HEK293 (cell line): ENCODE measurements around the gene ABCC3.
A peak's percentile ranks its signal among the peaks of the same experiment; 100 is the strongest.

Experiments
- BCL11A ChIP-seq: fragments of 450-650 bp; formaldehyde crosslinking; IDR thresholded peaks from 2 replicates; pipeline ENCODE4 v1.5.1; 2016; ENCODE audit warnings: low read depth, missing biosample characterization, missing genetic modification characterization
- PRDM4 ChIP-seq: fragments of 450-650 bp; formaldehyde crosslinking; IDR thresholded peaks from 2 replicates; pipeline ENCODE4 v1.5.1; 2017; ENCODE audit warnings: missing biosample characterization, missing genetic modification characterization
- ZEB2 ChIP-seq: fragments of 450-650 bp; formaldehyde crosslinking; IDR thresholded peaks from 2 replicates; pipeline ENCODE4 v1.5.1; 2016; ENCODE audit warnings: missing biosample characterization, missing genetic modification characterization
- ZFP3 ChIP-seq: fragments of 450-650 bp; formaldehyde crosslinking; IDR thresholded peaks from 2 replicates; pipeline ENCODE4 v1.5.1; 2016; ENCODE audit warnings: low read depth, missing biosample characterization, missing genetic modification characterization
- ZNF121 ChIP-seq: fragments of 450-650 bp; formaldehyde crosslinking; IDR thresholded peaks from 2 replicates; pipeline ENCODE4 v1.5.1; 2016; ENCODE audit warnings: missing biosample characterization, missing genetic modification characterization
- ZNF157 ChIP-seq: fragments of 450-650 bp; formaldehyde crosslinking; IDR thresholded peaks from 2 replicates; pipeline ENCODE4 v1.5.1; 2016; ENCODE audit warnings: missing biosample characterization, missing genetic modification characterization
- ZNF26 ChIP-seq: fragments of 450-650 bp; formaldehyde crosslinking; IDR thresholded peaks from 2 replicates; pipeline ENCODE4 v1.5.1; 2016; ENCODE audit warnings: missing biosample characterization, missing genetic modification characterization
- ZNF280D ChIP-seq: fragments of 450-650 bp; formaldehyde crosslinking; IDR thresholded peaks from 2 replicates; pipeline ENCODE4 v1.5.1; 2016; ENCODE audit warnings: missing biosample characterization, missing genetic modification characterization
- ZNF335 ChIP-seq: fragments of 450-650 bp; formaldehyde crosslinking; conservative IDR thresholded peaks from 2 replicates; pipeline ENCODE4 v1.5.1; 2016; ENCODE audit warnings: missing biosample characterization, missing genetic modification characterization
- ZNF398 ChIP-seq: fragments of 450-650 bp; formaldehyde crosslinking; IDR thresholded peaks from 2 replicates; pipeline ENCODE4 v1.5.1; 2017; ENCODE audit warnings: missing biosample characterization, missing genetic modification characterization
- ZNF404 ChIP-seq: fragments of 450-650 bp; formaldehyde crosslinking; IDR thresholded peaks from 2 replicates; pipeline ENCODE4 v1.5.1; 2017; ENCODE audit warnings: missing biosample characterization, missing genetic modification characterization
- ZNF558 ChIP-seq: fragments of 450-650 bp; formaldehyde crosslinking; IDR thresholded peaks from 2 replicates; pipeline ENCODE4 v1.5.1; 2016; ENCODE audit warnings: missing biosample characterization, missing genetic modification characterization
- ZNF629 ChIP-seq: fragments of 450-650 bp; formaldehyde crosslinking; IDR thresholded peaks from 2 replicates; pipeline ENCODE4 v1.5.1; 2017; ENCODE audit warnings: missing biosample characterization, missing genetic modification characterization
- ZNF660 ChIP-seq: fragments of 450-650 bp; IDR thresholded peaks from 2 replicates; pipeline ENCODE4 v1.5.1; 2018; ENCODE audit warnings: missing biosample characterization, mild to moderate bottlenecking, missing genetic modification characterization
- ZNF830 ChIP-seq: fragments of 450-650 bp; IDR thresholded peaks from 2 replicates; pipeline ENCODE4 v1.5.0; 2018; ENCODE audit warnings: missing biosample characterization, missing genetic modification characterization, low read depth, mild to moderate bottlenecking, moderate library complexity
- TF ChIP-seq, protein P1 (sequence below): fragments of 450-650 bp; formaldehyde crosslinking; IDR thresholded peaks from 2 replicates; pipeline ENCODE4 v1.5.1; 2016; ENCODE audit warnings: missing biosample characterization, missing genetic modification characterization, borderline replicate concordance
- TF ChIP-seq, protein P2 (sequence below): fragments of 450-650 bp; formaldehyde crosslinking; IDR thresholded peaks from 2 replicates; pipeline ENCODE4 v1.5.1; 2017; ENCODE audit warnings: missing biosample characterization, missing genetic modification characterization
- TF ChIP-seq, protein P3 (sequence below): fragments of 450-650 bp; formaldehyde crosslinking; IDR thresholded peaks from 2 replicates; pipeline ENCODE4 v1.5.1; 2016; ENCODE audit warnings: missing biosample characterization, missing genetic modification characterization
- TF ChIP-seq, protein P4 (sequence below): fragments of 450-650 bp; formaldehyde crosslinking; IDR thresholded peaks from 2 replicates; pipeline ENCODE4 v1.5.1; 2016; ENCODE audit warnings: missing biosample characterization, missing genetic modification characterization
- TF ChIP-seq, protein P5 (sequence below): fragments of 450-650 bp; formaldehyde crosslinking; IDR thresholded peaks from 2 replicates; pipeline ENCODE4 v1.5.1; 2016; ENCODE audit warnings: missing biosample characterization, missing genetic modification characterization

The ABCC3 gene

DNA sequence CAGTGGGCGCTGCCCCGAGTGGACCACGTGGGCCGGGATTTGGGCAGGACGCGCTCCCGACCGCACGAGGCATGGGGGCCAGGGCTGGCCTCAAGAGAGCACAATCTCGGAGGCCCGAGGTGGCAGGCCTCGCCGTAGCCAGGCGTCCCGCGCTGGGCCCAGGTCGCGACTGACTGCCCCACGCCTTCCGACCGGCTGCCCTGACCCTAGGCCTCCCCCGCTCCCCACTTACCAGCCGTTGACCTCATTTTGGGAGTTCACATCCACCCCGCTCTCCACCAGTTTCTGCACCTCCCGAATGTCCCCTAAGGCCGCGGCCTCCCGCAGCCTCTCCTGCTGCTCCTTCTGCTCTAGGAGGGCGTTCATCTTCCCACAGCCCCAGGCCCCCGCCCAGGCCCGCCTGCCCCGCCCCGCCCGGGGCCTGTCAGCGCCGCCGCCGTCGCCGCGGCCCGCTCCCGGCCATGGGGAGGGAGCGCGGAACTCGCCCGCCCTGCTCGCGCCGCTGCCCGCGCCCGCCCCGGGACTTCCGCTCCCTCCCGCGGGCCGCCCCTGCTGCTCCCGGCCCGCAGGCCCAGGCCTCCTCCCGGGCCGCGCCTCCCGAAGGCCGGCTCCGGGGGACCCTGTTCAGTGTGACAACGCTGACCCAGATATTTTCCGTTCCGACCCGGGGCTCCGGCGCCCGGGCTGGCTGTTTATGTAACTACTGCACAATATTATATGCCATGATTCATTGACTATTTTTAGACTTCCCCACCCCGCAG lies 72.8 kb downstream of the ABCC3 start, which contains the start of gene ANKRD40 (continued):
- TF ChIP-seq ZNF335 (peak; percentile 94), ZNF404 (tag by site-specific recombination) (no peak), ZNF660 (tag by site-specific recombination) (peak; percentile 98), ZFP3 (tag by site-specific recombination) (no peak), ZEB2 (peak; percentile 81), ZNF157 (no peak), ZNF398 (tag by site-specific recombination) (peak; percentile 54), BCL11A (tag by site-specific recombination) (peak; percentile 57; the same call in 1 of the 2 replicates), ZNF280D (no peak), PRDM4 (tag by site-specific recombination) (no peak; the same call in none of the 2 replicates), ZNF629 (tag by site-specific recombination) (peak; percentile 68; the same call in 1 of the 2 replicates), ZNF26 (tag by site-specific recombination) (no peak), ZNF558 (tag by site-specific recombination) (0 out of 2 replicates have a peak, but pooled peaks have one; percentile 67), ZNF121 (tag by site-specific recombination) (peak; percentile 54; the same call in 1 of the 2 replicates), ZNF830 (no peak)
- TF ChIP-seq, protein P1, sequence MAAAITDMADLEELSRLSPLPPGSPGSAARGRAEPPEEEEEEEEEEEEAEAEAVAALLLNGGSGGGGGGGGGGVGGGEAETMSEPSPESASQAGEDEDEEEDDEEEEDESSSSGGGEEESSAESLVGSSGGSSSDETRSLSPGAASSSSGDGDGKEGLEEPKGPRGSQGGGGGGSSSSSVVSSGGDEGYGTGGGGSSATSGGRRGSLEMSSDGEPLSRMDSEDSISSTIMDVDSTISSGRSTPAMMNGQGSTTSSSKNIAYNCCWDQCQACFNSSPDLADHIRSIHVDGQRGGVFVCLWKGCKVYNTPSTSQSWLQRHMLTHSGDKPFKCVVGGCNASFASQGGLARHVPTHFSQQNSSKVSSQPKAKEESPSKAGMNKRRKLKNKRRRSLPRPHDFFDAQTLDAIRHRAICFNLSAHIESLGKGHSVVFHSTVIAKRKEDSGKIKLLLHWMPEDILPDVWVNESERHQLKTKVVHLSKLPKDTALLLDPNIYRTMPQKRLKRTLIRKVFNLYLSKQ (tag by site-specific recombination) = no peak
- TF ChIP-seq, protein P2, sequence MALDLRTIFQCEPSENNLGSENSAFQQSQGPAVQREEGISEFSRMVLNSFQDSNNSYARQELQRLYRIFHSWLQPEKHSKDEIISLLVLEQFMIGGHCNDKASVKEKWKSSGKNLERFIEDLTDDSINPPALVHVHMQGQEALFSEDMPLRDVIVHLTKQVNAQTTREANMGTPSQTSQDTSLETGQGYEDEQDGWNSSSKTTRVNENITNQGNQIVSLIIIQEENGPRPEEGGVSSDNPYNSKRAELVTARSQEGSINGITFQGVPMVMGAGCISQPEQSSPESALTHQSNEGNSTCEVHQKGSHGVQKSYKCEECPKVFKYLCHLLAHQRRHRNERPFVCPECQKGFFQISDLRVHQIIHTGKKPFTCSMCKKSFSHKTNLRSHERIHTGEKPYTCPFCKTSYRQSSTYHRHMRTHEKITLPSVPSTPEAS (tag by site-specific recombination) = peak; percentile 29; the same call in 1 of the 2 replicates
- TF ChIP-seq, protein P3, sequence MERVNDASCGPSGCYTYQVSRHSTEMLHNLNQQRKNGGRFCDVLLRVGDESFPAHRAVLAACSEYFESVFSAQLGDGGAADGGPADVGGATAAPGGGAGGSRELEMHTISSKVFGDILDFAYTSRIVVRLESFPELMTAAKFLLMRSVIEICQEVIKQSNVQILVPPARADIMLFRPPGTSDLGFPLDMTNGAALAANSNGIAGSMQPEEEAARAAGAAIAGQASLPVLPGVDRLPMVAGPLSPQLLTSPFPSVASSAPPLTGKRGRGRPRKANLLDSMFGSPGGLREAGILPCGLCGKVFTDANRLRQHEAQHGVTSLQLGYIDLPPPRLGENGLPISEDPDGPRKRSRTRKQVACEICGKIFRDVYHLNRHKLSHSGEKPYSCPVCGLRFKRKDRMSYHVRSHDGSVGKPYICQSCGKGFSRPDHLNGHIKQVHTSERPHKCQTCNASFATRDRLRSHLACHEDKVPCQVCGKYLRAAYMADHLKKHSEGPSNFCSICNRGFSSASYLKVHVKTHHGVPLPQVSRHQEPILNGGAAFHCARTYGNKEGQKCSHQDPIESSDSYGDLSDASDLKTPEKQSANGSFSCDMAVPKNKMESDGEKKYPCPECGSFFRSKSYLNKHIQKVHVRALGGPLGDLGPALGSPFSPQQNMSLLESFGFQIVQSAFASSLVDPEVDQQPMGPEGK (tag by site-specific recombination) = peak; percentile 77
- TF ChIP-seq, protein P4, sequence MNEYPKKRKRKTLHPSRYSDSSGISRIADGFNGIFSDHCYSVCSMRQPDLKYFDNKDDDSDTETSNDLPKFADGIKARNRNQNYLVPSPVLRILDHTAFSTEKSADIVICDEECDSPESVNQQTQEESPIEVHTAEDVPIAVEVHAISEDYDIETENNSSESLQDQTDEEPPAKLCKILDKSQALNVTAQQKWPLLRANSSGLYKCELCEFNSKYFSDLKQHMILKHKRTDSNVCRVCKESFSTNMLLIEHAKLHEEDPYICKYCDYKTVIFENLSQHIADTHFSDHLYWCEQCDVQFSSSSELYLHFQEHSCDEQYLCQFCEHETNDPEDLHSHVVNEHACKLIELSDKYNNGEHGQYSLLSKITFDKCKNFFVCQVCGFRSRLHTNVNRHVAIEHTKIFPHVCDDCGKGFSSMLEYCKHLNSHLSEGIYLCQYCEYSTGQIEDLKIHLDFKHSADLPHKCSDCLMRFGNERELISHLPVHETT (tag by site-specific recombination) = peak; percentile 94
- TF ChIP-seq, protein P5, sequence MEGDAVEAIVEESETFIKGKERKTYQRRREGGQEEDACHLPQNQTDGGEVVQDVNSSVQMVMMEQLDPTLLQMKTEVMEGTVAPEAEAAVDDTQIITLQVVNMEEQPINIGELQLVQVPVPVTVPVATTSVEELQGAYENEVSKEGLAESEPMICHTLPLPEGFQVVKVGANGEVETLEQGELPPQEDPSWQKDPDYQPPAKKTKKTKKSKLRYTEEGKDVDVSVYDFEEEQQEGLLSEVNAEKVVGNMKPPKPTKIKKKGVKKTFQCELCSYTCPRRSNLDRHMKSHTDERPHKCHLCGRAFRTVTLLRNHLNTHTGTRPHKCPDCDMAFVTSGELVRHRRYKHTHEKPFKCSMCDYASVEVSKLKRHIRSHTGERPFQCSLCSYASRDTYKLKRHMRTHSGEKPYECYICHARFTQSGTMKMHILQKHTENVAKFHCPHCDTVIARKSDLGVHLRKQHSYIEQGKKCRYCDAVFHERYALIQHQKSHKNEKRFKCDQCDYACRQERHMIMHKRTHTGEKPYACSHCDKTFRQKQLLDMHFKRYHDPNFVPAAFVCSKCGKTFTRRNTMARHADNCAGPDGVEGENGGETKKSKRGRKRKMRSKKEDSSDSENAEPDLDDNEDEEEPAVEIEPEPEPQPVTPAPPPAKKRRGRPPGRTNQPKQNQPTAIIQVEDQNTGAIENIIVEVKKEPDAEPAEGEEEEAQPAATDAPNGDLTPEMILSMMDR (tag by site-specific recombination) = peak; percentile 28; the same call in 1 of the 2 replicates
